ENCODE results near the gene GPANK1. TPM values are rescaled to one million over a fixed set of nuclear protein-coding genes. Genes with fewer than 3 reads are reported as not detected.

The GPANK1 gene
- total RNA-seq, 1 donor from 2014 or later, result 9.1 TPM

DNA sequence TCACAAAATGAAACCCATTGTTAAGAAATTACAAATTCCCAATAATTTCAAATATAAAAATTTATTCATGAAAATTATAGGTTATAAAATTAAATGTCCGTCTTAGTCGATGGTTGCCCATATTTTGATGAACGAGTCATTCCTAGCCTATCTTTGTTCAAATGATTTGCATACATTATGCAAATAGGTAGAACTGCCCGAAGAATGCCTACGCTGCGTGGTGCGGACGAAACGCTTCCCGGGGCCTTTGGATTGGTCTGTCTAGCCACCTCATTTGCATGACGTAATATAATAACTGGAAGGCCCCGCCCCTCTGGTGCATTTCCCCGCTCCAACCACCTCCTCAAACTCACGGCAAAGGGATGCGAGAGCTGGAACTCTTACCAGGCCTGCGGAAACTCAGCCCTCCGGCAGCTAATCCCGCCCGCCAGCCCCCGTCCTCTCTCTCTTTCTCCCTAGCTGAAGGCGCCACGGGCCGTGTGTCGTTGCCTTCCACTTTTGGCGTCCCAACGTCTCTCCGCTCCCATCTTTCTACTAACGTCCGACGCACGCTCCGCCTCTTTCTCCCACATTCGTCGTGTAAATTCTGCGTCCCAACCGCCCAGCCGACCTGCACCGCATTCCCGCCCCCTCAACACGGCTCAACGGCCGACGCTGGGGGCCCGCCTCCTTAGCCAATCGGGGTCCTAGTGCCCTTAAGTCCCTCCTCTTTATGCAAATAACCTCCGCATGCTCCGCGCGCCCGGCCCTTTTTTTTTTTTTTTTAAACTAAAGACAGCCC is 44.8 kb downstream of the GPANK1 start:
- DNase-seq (ENCODE audit: low read depth), result peak; percentile 95

- DNase-seq (ENCODE audit: low read depth), result no peak
Observed at GRCh38 chr6:31617010-31617409, 47.8 kb downstream of the GPANK1 start.

DNA sequence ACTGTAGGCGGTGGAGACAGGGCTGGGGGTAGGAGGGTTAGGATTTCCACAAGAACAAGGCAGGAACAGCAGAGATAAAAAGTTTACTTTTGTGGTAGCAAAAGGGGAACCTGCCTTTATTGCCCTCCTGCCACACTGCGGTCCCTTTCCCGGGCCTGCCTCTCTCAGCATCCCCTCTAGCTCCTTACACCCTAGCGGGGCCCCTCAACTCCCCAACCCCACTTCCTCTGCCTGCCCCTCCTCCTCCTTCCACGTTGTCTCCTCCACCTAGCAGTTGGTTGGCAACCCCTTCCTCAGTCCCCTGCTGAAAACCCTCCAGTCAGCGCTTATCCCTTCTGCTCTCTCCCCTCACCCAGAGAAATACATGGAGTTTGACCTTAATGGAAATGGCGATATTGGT is 49.0 kb downstream of the GPANK1 start:
- DNase-seq (ENCODE audit: low read depth), result no peak

DNA sequence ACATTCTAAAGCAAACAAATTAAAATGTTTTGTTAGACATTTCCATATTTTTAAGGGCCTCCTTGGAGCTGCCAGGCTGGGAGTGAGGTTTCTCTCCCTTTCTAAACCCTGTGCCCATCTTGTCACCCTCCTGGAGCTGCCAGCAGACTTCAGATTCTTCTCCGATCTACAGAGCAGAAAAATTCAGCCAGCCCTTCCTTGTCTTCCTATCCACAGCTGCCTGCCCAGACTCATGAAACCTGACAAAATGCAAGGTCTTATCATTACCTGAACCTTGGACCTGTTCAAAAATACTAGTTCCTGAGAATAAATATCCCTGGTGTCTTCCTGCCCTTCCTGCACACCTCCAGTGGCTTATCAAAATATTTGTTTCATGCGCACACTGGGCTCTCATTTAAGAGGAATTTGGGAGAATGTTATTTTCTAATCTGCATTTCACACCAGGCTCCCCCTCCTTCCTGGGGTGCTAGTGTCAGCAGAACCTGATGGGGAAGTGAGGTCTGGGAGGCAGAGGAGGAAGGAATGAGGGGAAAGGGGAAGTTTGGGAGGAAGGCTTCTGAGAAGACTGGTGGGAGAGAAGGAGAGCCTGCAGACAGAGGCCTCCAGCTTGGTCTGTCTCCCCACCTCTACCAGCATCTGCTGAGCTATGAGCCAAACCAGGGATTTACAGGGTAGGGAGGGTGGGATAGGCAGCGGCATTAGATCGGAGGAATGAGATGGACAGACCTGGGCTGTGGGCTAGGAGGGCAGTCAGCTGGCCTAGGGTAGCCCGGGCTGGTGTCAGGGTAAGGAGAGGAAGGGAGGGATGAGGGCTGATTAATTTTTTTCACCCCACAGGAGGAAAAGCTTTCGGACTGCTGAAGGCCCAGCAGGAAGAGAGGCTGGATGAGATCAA is 49.9 kb downstream of the GPANK1 start, which contains the start of gene AIF1:
Gene AIF1 (plus strand): TSS at position 551 of the 895 bp plus-strand sequence. CDS start 96 bp downstream, at position 647.
- no peak for DNase-seq (ENCODE audit: low read depth)

DNA sequence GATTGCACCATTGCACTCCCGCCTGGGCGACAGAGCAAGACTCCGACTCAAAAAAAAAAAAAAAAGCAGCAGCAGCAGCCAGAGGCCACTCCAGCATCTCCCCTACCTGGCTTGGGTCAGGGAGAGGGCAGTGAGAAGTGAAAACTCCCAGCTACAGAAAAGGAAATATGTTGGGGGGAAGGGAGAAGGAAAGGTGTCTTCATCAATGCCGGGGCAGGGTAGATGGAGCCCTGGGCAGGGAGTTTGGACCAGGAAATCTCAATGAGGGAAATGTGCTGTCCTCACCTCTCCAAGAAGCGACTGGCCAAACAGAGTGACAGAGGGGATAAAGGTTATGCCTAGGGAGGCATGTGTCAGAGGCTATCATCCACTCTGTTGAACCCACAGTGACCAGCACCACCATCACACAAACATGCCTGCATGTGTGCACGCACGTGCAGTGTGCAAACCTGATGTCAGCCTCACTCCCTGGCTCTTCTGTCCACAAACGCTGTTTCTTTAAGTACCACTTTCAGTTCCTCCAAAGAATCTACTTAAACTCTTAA is 50.6 kb downstream of the GPANK1 start:
- no peak for DNase-seq (ENCODE audit: low read depth)

Other genes starting within 250 kb of the GPANK1 start
- 5.3 and 17.5 TPM in 2 replicates for gene MICB, start 166.9 kb downstream of the GPANK1 start, total RNA-seq
- gene MCCD1, start 136.0 kb downstream of the GPANK1 start, total RNA-seq, result 0.15 TPM in 1 of 2 replicates, not detected in the other
- gene DDX39B, start 123.0 kb downstream of the GPANK1 start, total RNA-seq, result 234 and 346 TPM in 2 replicates
- 1.0 TPM in 1 of 2 replicates, not detected in the other for gene ATP6V1G2, start 118.4 kb downstream of the GPANK1 start, total RNA-seq
- gene NFKBIL1, start 117.4 kb downstream of the GPANK1 start, total RNA-seq, result 17.6 and 30.0 TPM in 2 replicates
- gene LTA, start 92.7 kb downstream of the GPANK1 start, total RNA-seq, result not detected in 2 replicates
- 2.4 and 7.8 TPM in 2 replicates for gene TNF, start 89.4 kb downstream of the GPANK1 start, total RNA-seq
- gene LTB, start 82.6 kb downstream of the GPANK1 start, total RNA-seq, result 7.0 and 35.1 TPM in 2 replicates
- gene LST1, start 78.7 kb downstream of the GPANK1 start, total RNA-seq, result not detected in 2 replicates
- not detected in 2 replicates for gene NCR3, start 72.0 kb downstream of the GPANK1 start, total RNA-seq
- not detected in 2 replicates for gene AIF1, start 49.8 kb downstream of the GPANK1 start, total RNA-seq
- gene PRRC2A, start 44.3 kb downstream of the GPANK1 start, total RNA-seq, result 13.9 and 90.6 TPM in 2 replicates
- gene BAG6, start 12.3 kb downstream of the GPANK1 start, total RNA-seq, result 130 and 241 TPM in 2 replicates
- gene APOM, start 9.1 kb downstream of the GPANK1 start, total RNA-seq, result 0.69 and 0.80 TPM in 2 replicates
- gene C6orf47, start 4.2 kb downstream of the GPANK1 start, total RNA-seq, result 28.6 and 32.0 TPM in 2 replicates
- 116 and 121 TPM in 2 replicates for gene CSNK2B, start 1.1 kb upstream of the GPANK1 start, total RNA-seq
- gene LY6G5B, start 5.0 kb upstream of the GPANK1 start, total RNA-seq, result 2.6 TPM in 1 of 2 replicates, not detected in the other
- 0.40 TPM in 1 of 2 replicates, not detected in the other for gene LY6G5C, start 16.1 kb upstream of the GPANK1 start, total RNA-seq
- gene ABHD16A, start 38.3 kb upstream of the GPANK1 start, total RNA-seq, result 54.7 and 56.6 TPM in 2 replicates
- gene LY6G6F, start 41.9 kb upstream of the GPANK1 start, total RNA-seq, result not detected in 2 replicates
- gene LY6G6D, start 50.4 kb upstream of the GPANK1 start, total RNA-seq, result not detected in 2 replicates
- not detected in 2 replicates for gene LY6G6C, start 56.7 kb upstream of the GPANK1 start, total RNA-seq
- not detected in 2 replicates for gene MPIG6B, start 58.4 kb upstream of the GPANK1 start, total RNA-seq
- 101 and 121 TPM in 2 replicates for gene DDAH2, start 64.3 kb upstream of the GPANK1 start, total RNA-seq
- gene CLIC1, start 71.5 kb upstream of the GPANK1 start, total RNA-seq, result 345 and 2,008 TPM in 2 replicates
- 4.4 and 6.6 TPM in 2 replicates for gene MSH5, start 75.0 kb upstream of the GPANK1 start, total RNA-seq
- 0.50 and 0.69 TPM in 2 replicates for gene SAPCD1, start 97.7 kb upstream of the GPANK1 start, total RNA-seq
- 2.6 and 8.5 TPM in 2 replicates for gene VWA7, start 112.3 kb upstream of the GPANK1 start, total RNA-seq
- gene VARS1, start 130.8 kb upstream of the GPANK1 start, total RNA-seq, result 67.4 and 103 TPM in 2 replicates
- gene LSM2, start 142.0 kb upstream of the GPANK1 start, total RNA-seq, result 16.6 and 46.9 TPM in 2 replicates
- gene HSPA1L, start 150.3 kb upstream of the GPANK1 start, total RNA-seq, result 0.87 and 2.0 TPM in 2 replicates
- gene HSPA1A, start 150.5 kb upstream of the GPANK1 start, total RNA-seq, result 178 and 296 TPM in 2 replicates
- 197 and 264 TPM in 2 replicates for gene HSPA1B, start 162.7 kb upstream of the GPANK1 start, total RNA-seq
- 104 and 112 TPM in 2 replicates for gene NEU1, start 197.8 kb upstream of the GPANK1 start, total RNA-seq
- 1.1 and 26.6 TPM in 2 replicates for gene SLC44A4, start 214.0 kb upstream of the GPANK1 start, total RNA-seq
- 37.7 and 72.3 TPM in 2 replicates for gene EHMT2, start 232.7 kb upstream of the GPANK1 start, total RNA-seq
- 0.69 and 5.9 TPM in 2 replicates for gene ZBTB12, start 237.1 kb upstream of the GPANK1 start, total RNA-seq

Measured in renal cortical epithelial cell (primary cell).